IgD-negative memory B cell (primary cell): ENCODE measurements around the gene RIOK3. TPM values are rescaled to one million over a fixed set of nuclear protein-coding genes. Genes with fewer than 3 reads are reported as not detected.
"Not testable (repeated sequence)": the region's sequence is repeated elsewhere in the genome, so short reads cannot be mapped to it uniquely, and the experiment has no call there.

Experiments
- H3K27ac Mint-ChIP-seq, 3 donors: one replicate each; pipeline ENCODE4 v1.8.0; 2020 to 2022; ENCODE audit warnings: mild to moderate bottlenecking in 3 of 3, mixed read lengths in 3 of 3, moderate library complexity in 1 of 3
- H3K27me3 Mint-ChIP-seq: one replicate; pipeline ENCODE4 v1.8.0; 2021; ENCODE audit warnings: mixed read lengths
- H3K36me3 Mint-ChIP-seq: one replicate; pipeline ENCODE4 v1.8.0; 2020; ENCODE audit warnings: mild to moderate bottlenecking, mixed read lengths
- H3K4me1 Mint-ChIP-seq, 3 donors: one replicate each; pipeline ENCODE4 v1.8.0; 2020 to 2022; ENCODE audit warnings: mixed read lengths in 3 of 3, mild to moderate bottlenecking in 1 of 3
- H3K4me3 Mint-ChIP-seq, 4 donors: one replicate each; pipeline ENCODE4 v1.8.0; 2020 to 2022; ENCODE audit warnings: mild to moderate bottlenecking in 4 of 4, mixed read lengths in 4 of 4, moderate library complexity in 3 of 4
- H3K9me3 Mint-ChIP-seq, 3 donors: one replicate each; pipeline ENCODE4 v1.8.0; 2020 to 2021; ENCODE audit warnings: mixed read lengths in 3 of 3, mild to moderate bottlenecking in 1 of 3
- polyA plus RNA-seq: library from polyadenylated mRNA; unstranded; fragments of 300-500 nt; fragmentation: Illumina TruSeq; gene quantifications from one replicate; pipeline ENCODE4 v1.2.3, GENCODE V29; 2021

The RIOK3 gene
- polyA plus RNA-seq, result 42.0 TPM

GRCh38 chr18:23452728-23453679, at the start of gene RIOK3:
Gene RIOK3, plus strand, starts transcription at chr18:23453287. Its CDS starts 153 bp downstream, at chr18:23453440.
- peak within 1 kb of the TSS; percentile 91 to 99 (median 97) for H3K27ac Mint-ChIP-seq
- H3K27me3 Mint-ChIP-seq, result no peaks in the 10 kb centered on the region
- peak within 1 kb of the TSS; percentile 99 to 100 (median 100) for H3K4me3 Mint-ChIP-seq
- H3K4me1 Mint-ChIP-seq, result peaks cover 36 to 41% (median 38%) of the 10 kb centered on the region in 3 donors
- no peaks in the 10 kb centered on the region for H3K9me3 Mint-ChIP-seq
- H3K36me3 Mint-ChIP-seq, result peaks cover 1% of the 10 kb centered on the region

GRCh38 chr18:23403310-23403709, 49.8 kb upstream of the RIOK3 start:
- Mint-ChIP-seq H3K27ac (no peak overlapping the region), H3K27me3 (no peaks in the 10 kb centered on the region), H3K36me3 (peaks cover 19% of the 10 kb centered on the region), H3K4me3 (no peak overlapping the region), H3K4me1 (peaks cover 0 to 3% (median 0%) of the 10 kb centered on the region in 3 donors), H3K9me3 (peaks cover 0 to 3% (median 0%) of the 10 kb centered on the region in 3 donors)

- Mint-ChIP-seq H3K4me3 (no peak overlapping the region), H3K4me1 (peaks cover 0 to 3% (median 0%) of the 10 kb centered on the region in 3 donors), H3K27me3 (no peaks in the 10 kb centered on the region), H3K9me3 (peaks cover 0 to 3% (median 0%) of the 10 kb centered on the region in 3 donors), H3K27ac (no peak overlapping the region), H3K36me3 (peaks cover 15% of the 10 kb centered on the region)
Measured at GRCh38 chr18:23405636-23406035, 47.5 kb upstream of the RIOK3 start.

- Mint-ChIP-seq H3K36me3 (peaks cover 13% of the 10 kb centered on the region), H3K4me1 (peaks cover 0 to 3% (median 0%) of the 10 kb centered on the region in 3 donors), H3K27ac (no peak overlapping the region), H3K4me3 (no peak overlapping the region), H3K9me3 (peaks cover 0 to 3% (median 0%) of the 10 kb centered on the region in 3 donors), H3K27me3 (no peaks in the 10 kb centered on the region)
Measured at GRCh38 chr18:23406271-23406787, 46.8 kb upstream of the RIOK3 start.

- H3K36me3 Mint-ChIP-seq, result peaks cover 11% of the 10 kb centered on the region
- no peaks in the 10 kb centered on the region for H3K27me3 Mint-ChIP-seq
- peaks cover 5 to 10% (median 6%) of the 10 kb centered on the region in 3 donors for H3K4me1 Mint-ChIP-seq
- no peaks in the 10 kb centered on the region for H3K9me3 Mint-ChIP-seq
- H3K4me3 Mint-ChIP-seq, result no peak overlapping the region
- no peak overlapping the region for H3K27ac Mint-ChIP-seq
Measured at GRCh38 chr18:23412351-23412964, 40.6 kb upstream of the RIOK3 start.

GRCh38 chr18:23415515-23415914, 37.6 kb upstream of the RIOK3 start:
- no peak overlapping the region for H3K27ac Mint-ChIP-seq
- H3K4me1 Mint-ChIP-seq, result peaks cover 5 to 8% (median 6%) of the 10 kb centered on the region in 3 donors
- no peaks in the 10 kb centered on the region for H3K9me3 Mint-ChIP-seq
- H3K27me3 Mint-ChIP-seq, result no peaks in the 10 kb centered on the region
- H3K4me3 Mint-ChIP-seq, result no peak overlapping the region
- peaks cover 8% of the 10 kb centered on the region for H3K36me3 Mint-ChIP-seq

GRCh38 chr18:23416298-23416697, 36.8 kb upstream of the RIOK3 start:
- H3K9me3 Mint-ChIP-seq, result no peaks in the 10 kb centered on the region
- H3K27me3 Mint-ChIP-seq, result no peaks in the 10 kb centered on the region
- peaks cover 5 to 9% (median 8%) of the 10 kb centered on the region in 3 donors for H3K4me1 Mint-ChIP-seq
- no peak overlapping the region for H3K4me3 Mint-ChIP-seq
- no peak overlapping the region for H3K27ac Mint-ChIP-seq
- peaks cover 8% of the 10 kb centered on the region for H3K36me3 Mint-ChIP-seq

- Mint-ChIP-seq H3K9me3 (peaks cover 0 to under 1% (median 0%) of the 10 kb centered on the region in 3 donors), H3K4me3 (peak overlapping the region in 2 of 4 donors; percentile 43 to 74)
Measured at GRCh38 chr18:23421277-23421676, 31.8 kb upstream of the RIOK3 start.

GRCh38 chr18:23422751-23423418, 30.2 kb upstream of the RIOK3 start:
- no peaks in the 10 kb centered on the region for H3K27me3 Mint-ChIP-seq
- H3K4me1 Mint-ChIP-seq, result peaks cover 20 to 26% (median 20%) of the 10 kb centered on the region in 3 donors
- peak overlapping the region; percentile 22 to 92 (median 89) for H3K27ac Mint-ChIP-seq
- H3K9me3 Mint-ChIP-seq, result peaks cover 0 to 2% (median 0%) of the 10 kb centered on the region in 3 donors
- peak overlapping the region in 3 of 4 donors; percentile 34 to 80 (median 74) for H3K4me3 Mint-ChIP-seq
- peaks cover 2% of the 10 kb centered on the region for H3K36me3 Mint-ChIP-seq

More at GRCh38 chr18:23421277-23421676, 31.8 kb upstream of the RIOK3 start:
- Mint-ChIP-seq H3K4me1 (peaks cover 20 to 26% (median 20%) of the 10 kb centered on the region in 3 donors), H3K36me3 (peaks cover 5% of the 10 kb centered on the region), H3K27ac (no peak overlapping the region), H3K27me3 (no peaks in the 10 kb centered on the region)

GRCh38 chr18:23424616-23425015, 28.5 kb upstream of the RIOK3 start:
- Mint-ChIP-seq H3K9me3 (peaks cover 0 to 2% (median 0%) of the 10 kb centered on the region in 3 donors), H3K4me1 (peaks cover 20 to 27% (median 24%) of the 10 kb centered on the region in 3 donors), H3K27ac (peak overlapping the region in 1 of 3 donors; percentile 78), H3K36me3 (peaks cover 6% of the 10 kb centered on the region), H3K27me3 (no peaks in the 10 kb centered on the region), H3K4me3 (no peak overlapping the region)

GRCh38 chr18:23428821-23429220, 24.3 kb upstream of the RIOK3 start:
- Mint-ChIP-seq H3K36me3 (peaks cover 10% of the 10 kb centered on the region), H3K27ac (no peak overlapping the region), H3K4me1 (peaks cover 7 to 10% (median 10%) of the 10 kb centered on the region in 3 donors), H3K4me3 (no peak overlapping the region), H3K27me3 (no peaks in the 10 kb centered on the region), H3K9me3 (peaks cover 0 to 2% (median 0%) of the 10 kb centered on the region in 3 donors)

- not testable (repeated sequence) for H3K4me3 Mint-ChIP-seq, H3K9me3 Mint-ChIP-seq, H3K27me3 Mint-ChIP-seq, H3K27ac Mint-ChIP-seq
- peaks cover 10% of the 10 kb centered on the region for H3K36me3 Mint-ChIP-seq
- H3K4me1 Mint-ChIP-seq, result peaks cover 4 to 15% (median 13%) of the 10 kb centered on the region in 3 donors
Measured at GRCh38 chr18:23429538-23429937, 23.5 kb upstream of the RIOK3 start.

GRCh38 chr18:23433360-23433759, 19.7 kb upstream of the RIOK3 start:
- peak overlapping the region in 2 of 4 donors; percentile 9 to 75 for H3K4me3 Mint-ChIP-seq
- no peaks in the 10 kb centered on the region for H3K27me3 Mint-ChIP-seq
- no peaks in the 10 kb centered on the region for H3K9me3 Mint-ChIP-seq
- H3K36me3 Mint-ChIP-seq, result peaks cover 8% of the 10 kb centered on the region
- H3K27ac Mint-ChIP-seq, result no peak overlapping the region
- H3K4me1 Mint-ChIP-seq, result peaks cover 10 to 21% (median 16%) of the 10 kb centered on the region in 3 donors

- H3K27ac Mint-ChIP-seq, result peak overlapping the region in 1 of 3 donors; percentile 71
- peaks cover 10 to 16% (median 13%) of the 10 kb centered on the region in 3 donors for H3K4me1 Mint-ChIP-seq
- H3K4me3 Mint-ChIP-seq, result peak overlapping the region; percentile 90 to 94 (median 92)
- H3K36me3 Mint-ChIP-seq, result peaks cover 2% of the 10 kb centered on the region
- no peaks in the 10 kb centered on the region for H3K9me3 Mint-ChIP-seq
- H3K27me3 Mint-ChIP-seq, result no peaks in the 10 kb centered on the region
Measured at GRCh38 chr18:23437357-23438045, 15.6 kb upstream of the RIOK3 start.
